Activated B cell treated with CpG ODN at 0.5 μM for 24 hours (primary cell): Measurements from ENCODE around the gene DLEC1. TPM values are rescaled to one million over a fixed set of nuclear protein-coding genes. Genes with fewer than 3 reads are reported as not detected.
A peak's percentile ranks its signal among the peaks of the same experiment; 100 is the strongest.

Experiments
- ATAC-seq: fragments of 200-7000 bp; cut with Tn5 transposase; one replicate; pipeline ENCODE4 v1.10.0; 2021; ENCODE audit warnings: low read depth, mild to moderate bottlenecking, moderate library complexity
- CTCF ChIA-PET: fragments of 350-600 bp; sonication (Branson Sonifier 250); formaldehyde crosslinking; loops from one replicate; lab custom pipeline; 2021; ENCODE audit warnings: antibody characterized with exemption; lab: Charles Lee
- POLR2A ChIA-PET: fragments of 350-600 bp; sonication (Branson Sonifier 250); formaldehyde crosslinking; loops from one replicate; lab custom pipeline; 2021; ENCODE audit warnings: antibody characterized with exemption; lab: Charles Lee
- DNase-seq: peaks from one replicate; pipeline ENCODE4 v3.0.0; 2022
- H3K27ac Mint-ChIP-seq: one replicate; pipeline ENCODE4 v1.8.0; 2020; ENCODE audit warnings: mixed read lengths
- H3K27me3 Mint-ChIP-seq: one replicate; pipeline ENCODE4 v1.8.0; 2021; ENCODE audit warnings: mixed read lengths
- H3K36me3 Mint-ChIP-seq: one replicate; pipeline ENCODE4 v1.8.0; 2021; ENCODE audit warnings: low read depth, mixed read lengths
- H3K4me1 Mint-ChIP-seq: one replicate; pipeline ENCODE4 v1.8.0; 2021; ENCODE audit warnings: mixed read lengths
- H3K4me3 Mint-ChIP-seq: one replicate; pipeline ENCODE4 v1.8.0; 2020; ENCODE audit warnings: mild to moderate bottlenecking, mixed read lengths
- H3K9me3 Mint-ChIP-seq: one replicate; pipeline ENCODE4 v1.8.0; 2020; ENCODE audit warnings: mixed read lengths
- CTCF ChIP-seq: fragments of 200-600 bp; IDR thresholded peaks from one replicate; pipeline ENCODE4 v1.8.0; 2022; ENCODE audit warnings: antibody characterized with exemption, mild to moderate bottlenecking
- intact Hi-C: fragments of 100-400 bp; cut with micrococcal nuclease; formaldehyde crosslinking; loops from one replicate; pipeline ENCODE4 v1.15.1; 2024
- total RNA-seq: library from RNA; stranded (reverse); gene quantifications from 2 replicates; pipeline ENCODE4 v1.2.3, GENCODE V29; 2022

DLEC1 gene
- total RNA-seq, 1 donor from 2014 or later, result 0.11 TPM

- Mint-ChIP-seq H3K4me1 (peaks cover 16% of the 10 kb centered on the region), H3K27ac (no peak overlapping the region), H3K4me3 (no peak overlapping the region), H3K36me3 (peaks cover 37% of the 10 kb centered on the region), H3K9me3 (no peaks in the 10 kb centered on the region), H3K27me3 (no peaks in the 10 kb centered on the region)
- DNase-seq, result no peak
- ATAC-seq, result no peak
- POLR2A ChIA-PET, result interaction anchor here (0.5 to 0.7 kb wide), 2 partner anchors 58 to 179 kb away, joined by 3 read pairs; no protein-coding TSS in a partner anchor
- no peak for TF ChIP-seq CTCF
- intact Hi-C loops, result loop anchor here (1.0 to 5.0 kb wide), 5 partner anchors 109 to 362 kb away; partner anchors contain the start of gene XYLB
- CTCF ChIA-PET, result interaction anchor here (0.7 to 3.9 kb wide), 8 partner anchors 129 to 362 kb away, joined by 3 to 32 read pairs (median 6); partner anchors contain the start of gene XYLB
Measured at GRCh38 chr3:38118421-38119247, 79.6 kb downstream of the DLEC1 start.

DNA sequence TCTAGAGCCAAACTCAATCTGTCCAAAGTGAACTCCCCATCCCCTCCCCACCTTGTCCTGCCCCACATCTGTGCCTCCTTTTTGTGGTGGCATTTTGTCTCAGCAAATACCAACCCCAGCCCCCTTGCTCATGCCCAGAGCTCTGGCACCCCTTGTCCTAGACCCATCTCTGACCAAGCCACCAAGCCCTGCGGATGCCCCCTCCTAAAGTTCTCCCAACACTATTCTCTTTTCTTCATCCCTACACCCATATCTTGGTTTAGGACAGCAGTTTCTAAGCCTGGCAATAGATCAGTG lies 80.2 kb downstream of the DLEC1 start:
- Mint-ChIP-seq H3K4me1 (peaks cover 16% of the 10 kb centered on the region), H3K27me3 (no peaks in the 10 kb centered on the region), H3K36me3 (peaks cover 43% of the 10 kb centered on the region), H3K9me3 (no peaks in the 10 kb centered on the region), H3K4me3 (no peak overlapping the region), H3K27ac (no peak overlapping the region)
- no peak for TF ChIP-seq CTCF
- CTCF ChIA-PET, result interaction anchor here (0.7 to 3.9 kb wide), 5 partner anchors 128 to 361 kb away, joined by 3 to 32 read pairs (median 4); no protein-coding TSS in a partner anchor
- intact Hi-C loops, result loop anchor here (2.0 to 5.0 kb wide), 2 partner anchors 108 to 228 kb away; partner anchors contain the start of gene XYLB
- no peak for DNase-seq
- no peak for ATAC-seq
- POLR2A ChIA-PET, result interaction anchor here (0.5 kb wide), 1 partner anchor 58 kb away, joined by 3 read pairs; no protein-coding TSS in a partner anchor

DNA sequence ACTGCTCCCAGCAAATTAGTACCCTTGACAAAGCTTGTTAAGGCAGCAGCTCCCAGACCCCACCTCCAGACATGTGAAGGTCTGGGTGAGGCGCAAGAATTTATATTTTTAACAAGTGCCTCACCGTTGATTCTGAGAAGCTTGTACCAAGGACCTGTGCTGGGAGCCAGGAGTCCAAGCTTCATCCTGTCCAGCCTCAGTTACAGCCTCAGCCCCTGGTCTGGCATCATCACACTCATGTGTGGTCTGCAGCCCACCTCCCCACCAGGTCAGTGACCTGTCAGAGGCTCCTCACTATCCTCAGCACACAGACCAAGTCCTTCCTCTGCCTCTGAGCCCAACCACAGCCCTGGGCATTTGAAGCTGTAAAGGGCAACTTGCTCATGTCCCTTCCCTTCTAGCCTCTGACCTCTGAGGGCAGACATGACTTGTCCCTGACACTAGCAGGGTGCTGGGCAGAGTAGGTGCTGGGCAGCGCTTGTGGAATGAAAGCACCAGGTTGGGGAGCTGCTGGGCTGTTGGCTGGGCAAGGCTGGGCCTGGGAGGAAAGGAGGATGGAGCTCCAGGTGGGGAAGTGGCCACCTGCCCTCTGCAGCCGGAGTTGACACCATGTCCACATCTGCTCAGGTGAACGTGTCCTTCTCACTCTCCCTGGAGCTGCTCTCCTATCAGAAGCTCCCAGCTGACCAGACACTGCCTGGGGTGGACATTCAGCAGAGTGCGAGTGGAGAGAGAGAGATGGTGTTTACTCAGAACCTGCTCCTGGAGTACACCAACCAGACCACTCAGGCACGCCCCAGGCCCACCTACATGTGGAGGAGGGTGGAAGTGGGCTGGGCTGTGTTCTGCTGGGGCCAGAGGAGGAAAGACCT lies 81.0 kb downstream of the DLEC1 start:
- H3K27me3 Mint-ChIP-seq, result no peaks in the 10 kb centered on the region
- H3K4me1 Mint-ChIP-seq, result peaks cover 12% of the 10 kb centered on the region
- ATAC-seq (no peak), DNase-seq (no peak)
- CTCF ChIA-PET, result interaction anchor here (0.8 to 1.1 kb wide), 2 partner anchors 177 to 178 kb away, joined by 3 read pairs; no protein-coding TSS in a partner anchor
- intact Hi-C loops, result loop anchor here (2.0 to 5.0 kb wide), 2 partner anchors 107 to 227 kb away; partner anchors contain the start of gene XYLB
- no peak for TF ChIP-seq CTCF
- no peak overlapping the region for H3K4me3 Mint-ChIP-seq
- H3K9me3 Mint-ChIP-seq, result no peaks in the 10 kb centered on the region
- no peak overlapping the region for H3K27ac Mint-ChIP-seq
- H3K36me3 Mint-ChIP-seq, result peaks cover 51% of the 10 kb centered on the region
- POLR2A ChIA-PET, result interaction anchor here (1.5 kb wide), 1 partner anchor 45 kb away, joined by 4 read pairs; the partner anchor contains the start of gene OXSR1

DNA sequence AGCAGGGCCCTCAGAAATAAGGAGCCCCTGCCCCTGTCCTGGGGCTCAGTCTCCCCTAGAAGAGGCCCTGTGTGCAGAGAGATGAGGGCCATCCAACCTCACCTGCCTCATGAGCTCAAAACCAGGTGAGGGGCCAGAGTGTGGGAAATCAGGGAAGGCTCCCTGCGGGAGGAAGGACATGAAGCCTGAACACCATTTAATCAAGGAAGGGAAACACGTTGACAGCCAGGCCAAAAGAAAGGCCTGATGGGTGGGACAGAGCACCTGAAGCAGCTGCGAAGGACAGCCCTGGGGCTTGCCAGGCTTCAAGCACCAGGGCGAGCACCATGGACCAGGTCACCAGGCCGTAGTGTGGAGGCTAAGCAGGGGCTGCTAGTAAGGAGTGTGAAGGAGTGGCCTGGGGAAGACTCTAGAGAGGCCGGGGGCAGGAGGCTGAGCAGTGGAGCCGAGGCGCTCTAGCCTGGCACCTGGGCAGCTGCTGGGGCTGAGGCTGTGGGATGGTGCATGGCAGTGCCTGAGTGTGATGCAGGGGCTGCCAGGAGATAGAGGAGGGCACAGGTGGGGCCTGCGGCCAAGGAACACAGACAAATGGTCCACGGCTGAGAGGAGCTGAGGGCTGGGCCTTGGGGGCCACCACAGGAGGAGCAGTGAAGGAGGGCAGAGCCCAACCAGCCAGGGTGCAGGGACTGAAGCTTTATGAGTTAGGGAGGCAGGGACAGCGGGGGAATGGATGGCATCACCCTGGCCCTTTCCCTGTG lies 81.9 kb downstream of the DLEC1 start:
- no peak for TF ChIP-seq CTCF
- Mint-ChIP-seq H3K27me3 (no peaks in the 10 kb centered on the region), H3K27ac (no peak overlapping the region), H3K4me3 (no peak overlapping the region), H3K36me3 (peaks cover 60% of the 10 kb centered on the region), H3K9me3 (no peaks in the 10 kb centered on the region), H3K4me1 (peaks cover 4% of the 10 kb centered on the region)
- intact Hi-C loops, result no loop called here
- POLR2A ChIA-PET, result interaction anchor here (1.5 kb wide), 1 partner anchor 44 kb away, joined by 4 read pairs; the partner anchor contains the start of gene OXSR1
- CTCF ChIA-PET, result interaction anchor here (0.8 kb wide), 1 partner anchor 178 kb away, joined by 3 read pairs; no protein-coding TSS in a partner anchor
- peak; percentile 13 for DNase-seq
- ATAC-seq, result no peak
